Measurements from ENCODE around the gene ZNF441. TPM values are rescaled to one million over a fixed set of nuclear protein-coding genes. Genes with fewer than 3 reads are reported as not detected.

Gene ZNF441
- total and polyA plus RNA-seq, 2 of the 13 experiments (the other 11 are each of a cell fraction or from before 2014, with no cell fraction given), result 2.8 to 10.0 TPM

GRCh38 chr19:11766597-11767591, at the start of gene ZNF441 (continued):
- TF ChIP-seq STAG1 (CRISPR knock-in tag; IDR thresholded peaks at IDR 0.05) (no peak), NFATC3 (CRISPR knock-in tag; IDR thresholded peaks at IDR 0.05) (0 out of 2 replicates have a peak, but pooled peaks have one; percentile 31), CBX1 (IDR thresholded peaks at IDR 0.05; ENCODE audit: low read depth) (peak; percentile 19), IRF2 (CRISPR knock-in tag; IDR thresholded peaks at IDR 0.05) (no peak), ZSCAN25 (CRISPR knock-in tag; IDR thresholded peaks at IDR 0.05) (peak; percentile 84), PHF8 (CRISPR knock-in tag; IDR thresholded peaks at IDR 0.05) (peak; percentile 73), NFE2L1 (CRISPR knock-in tag; IDR thresholded peaks at IDR 0.05; ENCODE audit: borderline replicate concordance) (no peak), ZNF891 (CRISPR knock-in tag; IDR thresholded peaks at IDR 0.05) (peak; percentile 39; the same call in 1 of the 2 replicates), ZNF816 (CRISPR knock-in tag; IDR thresholded peaks at IDR 0.05; ENCODE audit: borderline replicate concordance) (peak; percentile 18; the same call in 1 of the 2 replicates), ZMYM3 (CRISPR knock-in tag; IDR thresholded peaks at IDR 0.05) (peak; percentile 59; the same call in 1 of the 2 replicates), RXRB (CRISPR knock-in tag; IDR thresholded peaks at IDR 0.05; ENCODE audit: borderline replicate concordance) (peak; percentile 44; the same call in 1 of the 2 replicates), TRIM22 (IDR thresholded peaks at IDR 0.05) (no peak), TSC22D2 (CRISPR knock-in tag; IDR thresholded peaks at IDR 0.05; ENCODE audit: borderline replicate concordance) (peak; percentile 67; the same call in 1 of the 2 replicates), IKZF5 (CRISPR knock-in tag; IDR thresholded peaks at IDR 0.05) (no peak; the same call in none of the 2 replicates), MIXL1 (CRISPR knock-in tag; IDR thresholded peaks at IDR 0.05) (0 out of 2 replicates have a peak, but pooled peaks have one; percentile 18), GABPA (IDR thresholded peaks at IDR 0.05; ENCODE audit: low read depth, low read length) (peak; percentile 21; the same call in 1 of the 2 replicates), GABPA (CRISPR knock-in tag; IDR thresholded peaks at IDR 0.05; ENCODE audit: low read depth) (peak; percentile 79)
- TF ChIP-seq, protein P1, sequence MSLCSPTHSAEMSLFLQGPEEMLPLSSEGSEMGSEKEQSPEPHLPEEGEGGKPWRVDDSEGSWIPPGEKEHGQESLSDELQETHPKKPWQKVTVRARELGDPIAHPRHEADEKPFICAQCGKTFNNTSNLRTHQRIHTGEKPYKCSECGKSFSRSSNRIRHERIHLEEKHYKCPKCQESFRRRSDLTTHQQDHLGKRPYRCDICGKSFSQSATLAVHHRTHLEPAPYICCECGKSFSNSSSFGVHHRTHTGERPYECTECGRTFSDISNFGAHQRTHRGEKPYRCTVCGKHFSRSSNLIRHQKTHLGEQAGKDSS (CRISPR knock-in tag; IDR thresholded peaks at IDR 0.05; ENCODE audit: borderline replicate concordance, low read depth), result peak; percentile 55; the same call in 1 of the 2 replicates
- TF ChIP-seq, protein P2, sequence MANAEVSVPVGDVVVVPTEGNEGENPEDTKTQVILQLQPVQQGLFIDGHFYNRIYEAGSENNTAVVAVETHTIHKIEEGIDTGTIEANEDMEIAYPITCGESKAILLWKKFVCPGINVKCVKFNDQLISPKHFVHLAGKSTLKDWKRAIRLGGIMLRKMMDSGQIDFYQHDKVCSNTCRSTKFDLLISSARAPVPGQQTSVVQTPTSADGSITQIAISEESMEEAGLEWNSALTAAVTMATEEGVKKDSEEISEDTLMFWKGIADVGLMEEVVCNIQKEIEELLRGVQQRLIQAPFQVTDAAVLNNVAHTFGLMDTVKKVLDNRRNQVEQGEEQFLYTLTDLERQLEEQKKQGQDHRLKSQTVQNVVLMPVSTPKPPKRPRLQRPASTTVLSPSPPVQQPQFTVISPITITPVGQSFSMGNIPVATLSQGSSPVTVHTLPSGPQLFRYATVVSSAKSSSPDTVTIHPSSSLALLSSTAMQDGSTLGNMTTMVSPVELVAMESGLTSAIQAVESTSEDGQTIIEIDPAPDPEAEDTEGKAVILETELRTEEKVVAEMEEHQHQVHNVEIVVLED (CRISPR knock-in tag; IDR thresholded peaks at IDR 0.05; ENCODE audit: borderline replicate concordance), result peak; percentile 41; the same call in 1 of the 2 replicates
- TF ChIP-seq, protein P3, sequence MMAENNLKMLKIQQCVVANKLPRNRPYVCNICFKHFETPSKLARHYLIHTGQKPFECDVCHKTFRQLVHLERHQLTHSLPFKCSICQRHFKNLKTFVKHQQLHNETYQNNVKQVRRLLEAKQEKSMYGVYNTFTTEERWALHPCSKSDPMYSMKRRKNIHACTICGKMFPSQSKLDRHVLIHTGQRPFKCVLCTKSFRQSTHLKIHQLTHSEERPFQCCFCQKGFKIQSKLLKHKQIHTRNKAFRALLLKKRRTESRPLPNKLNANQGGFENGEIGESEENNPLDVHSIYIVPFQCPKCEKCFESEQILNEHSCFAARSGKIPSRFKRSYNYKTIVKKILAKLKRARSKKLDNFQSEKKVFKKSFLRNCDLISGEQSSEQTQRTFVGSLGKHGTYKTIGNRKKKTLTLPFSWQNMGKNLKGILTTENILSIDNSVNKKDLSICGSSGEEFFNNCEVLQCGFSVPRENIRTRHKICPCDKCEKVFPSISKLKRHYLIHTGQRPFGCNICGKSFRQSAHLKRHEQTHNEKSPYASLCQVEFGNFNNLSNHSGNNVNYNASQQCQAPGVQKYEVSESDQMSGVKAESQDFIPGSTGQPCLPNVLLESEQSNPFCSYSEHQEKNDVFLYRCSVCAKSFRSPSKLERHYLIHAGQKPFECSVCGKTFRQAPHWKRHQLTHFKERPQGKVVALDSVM (CRISPR knock-in tag; IDR thresholded peaks at IDR 0.05), result peak; percentile 56; the same call in 1 of the 2 replicates
- TF ChIP-seq, protein P4, sequence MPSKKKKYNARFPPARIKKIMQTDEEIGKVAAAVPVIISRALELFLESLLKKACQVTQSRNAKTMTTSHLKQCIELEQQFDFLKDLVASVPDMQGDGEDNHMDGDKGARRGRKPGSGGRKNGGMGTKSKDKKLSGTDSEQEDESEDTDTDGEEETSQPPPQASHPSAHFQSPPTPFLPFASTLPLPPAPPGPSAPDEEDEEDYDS (CRISPR knock-in tag; IDR thresholded peaks at IDR 0.05), result peak; percentile 87

Data from HepG2 (cell line).